Kidney (tissue), 14 donors: ENCODE results near the gene GADD45A. TPM values are rescaled to one million over a fixed set of nuclear protein-coding genes. Genes with fewer than 3 reads are reported as not detected.

ENCODE experiments used
- DNase-seq, 5 donors: peaks; one replicate each; pipeline ENCODE4 v3.0.0-alpha.2; 2013 to 2020
- FAIRE-seq: peaks from 2 replicates; lab custom pipeline; 2012; peaks lifted over from hg19 to GRCh38; lab: Jason Lieb, UNC
- H3K27ac ChIP-seq, 2 donors: one replicate each; pipeline ENCODE4 v1.7.0; 2013; ENCODE audit warnings: low read depth in 2 of 2, low read length in 2 of 2, inconsistent platforms in 1 of 2
- H3K27me3 ChIP-seq: one replicate; pipeline ENCODE4 v1.7.1; 2013; ENCODE audit warnings: low read length, inconsistent platforms; ENCODE audit not compliant: control insufficient read depth, insufficient read depth
- H3K36me3 ChIP-seq, 3 donors: one replicate each; pipeline versions ENCODE4 v1.7.0 to v1.7.1; 2013; ENCODE audit warnings: low read length in 3 of 3, control low read depth in 1 of 3, inconsistent platforms in 1 of 3; ENCODE audit not compliant: insufficient read depth in 3 of 3, control insufficient read depth in 2 of 3
- H3K4me1 ChIP-seq, 3 donors: one replicate each; pipeline versions ENCODE4 v1.7.0 to v1.7.1; 2013; ENCODE audit warnings: low read length in 3 of 3, inconsistent platforms in 1 of 3, low read depth in 1 of 3; ENCODE audit not compliant: control insufficient read depth in 2 of 3, insufficient read depth in 2 of 3
- H3K4me3 ChIP-seq, 3 donors: one replicate each; pipeline versions ENCODE4 v1.7.0 to v1.8.1; 2013; ENCODE audit warnings: low read length in 3 of 3, control low read depth in 1 of 3, inconsistent platforms in 1 of 3
- H3K9ac ChIP-seq, 3 donors: one replicate each; pipeline versions ENCODE4 v1.7.0 to v1.7.1; 2013; ENCODE audit warnings: low read length in 3 of 3, control low read depth in 1 of 3, inconsistent platforms in 1 of 3
- H3K9me3 ChIP-seq, 3 donors: one replicate each; pipeline versions ENCODE4 v1.7.0 to v1.7.1; 2013; ENCODE audit warnings: low read length in 3 of 3, control low read depth in 1 of 3, inconsistent platforms in 1 of 3; ENCODE audit not compliant: control insufficient read depth in 2 of 3, insufficient read depth in 1 of 3
- intact Hi-C: fragments of 100-400 bp; cut with DNase I; formaldehyde crosslinking; loops from one replicate; pipeline ENCODE4 v1.11.1; 2022
- polyA plus RNA-seq: library from polyadenylated mRNA; stranded (reverse); fragments of 350-450 nt; fragmentation: Illumina TruSeq; extraction: RNeasy Lipid Tissue Mini Kit (QIAGEN cat#74804); gene quantifications from one replicate; pipeline ENCODE4 v1.2.3, GENCODE V29; 2014; ENCODE audit warnings: low read depth, low replicate concordance; ENCODE audit not compliant: insufficient read depth
- total RNA-seq: library from RNA; stranded (reverse); fragmentation: NEBNext Ultra II Directional; extraction: Animal tissue kit (Norgen Biotek cat#: 25700); gene quantifications from one replicate; pipeline ENCODE4 v1.2.1, GENCODE V29; 2021
- TF ChIP-seq, protein P1 (sequence below): IDR thresholded peaks from 3 replicates; pipeline ENCODE4 v1.5.1; 2012; ENCODE audit warnings: mild to moderate bottlenecking, moderate library complexity, borderline replicate concordance; ENCODE audit not compliant: insufficient read depth; ENCODE audit errors: extremely low read depth
- donor health status: control.
- donor health status: control.
- donor health status: control.
- donor health status: control.
- donor health status: control.
- donor health status: DM: yes; HTN: yes; CAD: no.
- donor health status: Normal renal cell carcinoma (clear cell type).

The GADD45A gene
- total and polyA plus RNA-seq, 2 donors from 2014 or later = 85.6 to 218 TPM

DNA sequence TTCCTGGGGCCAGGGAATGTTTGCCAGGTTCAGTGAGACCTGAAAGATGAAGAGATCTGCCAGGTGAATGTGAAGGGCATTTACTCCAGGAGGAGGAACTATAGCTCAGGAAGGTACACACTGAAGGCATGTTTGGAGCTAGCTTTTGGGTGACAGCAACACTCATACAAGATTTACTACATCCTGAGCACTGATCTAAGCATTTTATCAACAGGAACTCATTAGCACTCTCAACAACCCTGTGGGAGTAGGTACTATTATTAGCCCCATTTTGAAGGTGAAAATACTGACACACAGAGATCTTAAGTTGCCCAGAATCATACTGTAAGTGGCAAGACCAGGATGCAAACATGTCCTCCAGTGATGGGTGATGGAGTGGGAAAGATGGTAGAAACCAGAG, 6.7 kb downstream of the GADD45A start:
- Histone ChIP-seq H3K27me3 (no peaks in the 10 kb centered on the region), H3K9ac (no peak overlapping the region), H3K27ac (no peak overlapping the region), H3K4me3 (no peak overlapping the region), H3K4me1 (peaks cover 0 to 3% (median 0%) of the 10 kb centered on the region in 3 donors), H3K9me3 (no peaks in the 10 kb centered on the region), H3K36me3 (peaks cover 2 to 27% (median 10%) of the 10 kb centered on the region in 3 donors)
- TF ChIP-seq, protein P1, sequence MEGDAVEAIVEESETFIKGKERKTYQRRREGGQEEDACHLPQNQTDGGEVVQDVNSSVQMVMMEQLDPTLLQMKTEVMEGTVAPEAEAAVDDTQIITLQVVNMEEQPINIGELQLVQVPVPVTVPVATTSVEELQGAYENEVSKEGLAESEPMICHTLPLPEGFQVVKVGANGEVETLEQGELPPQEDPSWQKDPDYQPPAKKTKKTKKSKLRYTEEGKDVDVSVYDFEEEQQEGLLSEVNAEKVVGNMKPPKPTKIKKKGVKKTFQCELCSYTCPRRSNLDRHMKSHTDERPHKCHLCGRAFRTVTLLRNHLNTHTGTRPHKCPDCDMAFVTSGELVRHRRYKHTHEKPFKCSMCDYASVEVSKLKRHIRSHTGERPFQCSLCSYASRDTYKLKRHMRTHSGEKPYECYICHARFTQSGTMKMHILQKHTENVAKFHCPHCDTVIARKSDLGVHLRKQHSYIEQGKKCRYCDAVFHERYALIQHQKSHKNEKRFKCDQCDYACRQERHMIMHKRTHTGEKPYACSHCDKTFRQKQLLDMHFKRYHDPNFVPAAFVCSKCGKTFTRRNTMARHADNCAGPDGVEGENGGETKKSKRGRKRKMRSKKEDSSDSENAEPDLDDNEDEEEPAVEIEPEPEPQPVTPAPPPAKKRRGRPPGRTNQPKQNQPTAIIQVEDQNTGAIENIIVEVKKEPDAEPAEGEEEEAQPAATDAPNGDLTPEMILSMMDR = no peak
- DNase-seq (no peak), FAIRE-seq (no peak)
- intact Hi-C loops = no loop called here

DNA sequence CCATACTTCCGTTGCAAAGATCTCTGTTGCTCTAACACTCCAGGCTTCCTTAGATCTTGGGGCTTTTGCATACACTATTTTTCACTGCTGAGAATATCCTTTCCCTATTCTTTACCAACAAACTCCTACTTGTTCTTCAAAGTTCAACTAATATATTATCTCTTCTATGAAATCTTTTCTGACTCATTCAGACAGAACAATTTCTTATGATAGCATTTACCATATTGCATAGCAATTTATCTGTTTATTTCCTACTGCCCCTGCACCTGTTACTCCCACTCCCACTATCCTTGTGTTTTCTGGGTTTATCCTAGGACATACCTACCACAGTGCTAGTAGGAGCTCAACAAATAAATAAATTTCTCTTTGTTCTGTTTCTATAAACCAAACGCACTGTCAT, 11.0 kb downstream of the GADD45A start:
- H3K9ac ChIP-seq = no peak overlapping the region
- H3K4me3 ChIP-seq = no peak overlapping the region
- no peaks in the 10 kb centered on the region for H3K9me3 ChIP-seq
- no peaks in the 10 kb centered on the region for H3K36me3 ChIP-seq
- TF ChIP-seq, protein P1 = no peak
- FAIRE-seq = no peak
- intact Hi-C loops = no loop called here
- H3K27ac ChIP-seq = no peak overlapping the region
- no peak for DNase-seq
- no peaks in the 10 kb centered on the region for H3K4me1 ChIP-seq
- no peaks in the 10 kb centered on the region for H3K27me3 ChIP-seq

DNA sequence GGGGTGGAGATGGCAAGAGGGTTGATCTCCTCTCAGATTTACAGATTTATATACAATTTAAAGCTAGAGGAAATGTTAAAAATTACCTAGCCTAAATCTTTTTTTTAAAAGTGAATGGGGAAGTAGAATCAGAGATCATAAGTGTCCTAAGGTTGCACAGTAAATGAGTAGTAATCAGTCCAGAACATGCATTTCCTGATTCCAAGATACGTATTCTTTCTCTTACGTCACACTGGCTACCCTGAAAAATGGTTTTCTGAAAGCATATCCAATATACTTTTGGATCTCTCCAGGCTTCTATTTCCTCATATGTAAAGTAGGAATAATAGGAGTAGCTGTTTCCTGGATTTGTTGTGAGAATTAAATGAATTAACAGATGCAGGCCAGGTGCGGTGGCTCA, 11.7 kb downstream of the GADD45A start:
- Histone ChIP-seq H3K27ac (no peak overlapping the region), H3K4me1 (no peaks in the 10 kb centered on the region), H3K9ac (no peak overlapping the region), H3K9me3 (no peaks in the 10 kb centered on the region), H3K27me3 (no peaks in the 10 kb centered on the region), H3K4me3 (no peak overlapping the region), H3K36me3 (no peaks in the 10 kb centered on the region)
- FAIRE-seq (no peak), DNase-seq (no peak)
- intact Hi-C loops = no loop called here
- TF ChIP-seq, protein P1 = no peak

DNA sequence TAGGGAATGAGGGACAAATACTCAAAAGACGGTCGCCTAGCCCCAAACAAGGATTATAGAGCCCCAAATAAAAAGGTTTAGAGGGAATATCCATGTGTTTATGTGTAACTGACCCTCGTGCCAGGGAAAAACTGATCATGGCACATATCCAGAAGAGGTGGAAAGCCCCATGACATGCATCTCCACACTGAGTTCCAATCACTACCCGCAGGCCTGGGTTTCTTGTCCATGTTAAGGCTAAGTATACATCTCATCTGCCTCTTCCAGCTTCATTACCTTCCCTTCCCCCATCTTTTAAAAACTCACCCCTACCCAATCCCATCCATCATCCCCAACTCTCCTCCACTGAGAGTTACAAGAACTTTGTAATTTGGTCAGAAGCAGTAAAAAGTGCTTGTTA, 15.2 kb downstream of the GADD45A start:
- intact Hi-C loops = no loop called here
- FAIRE-seq (no peak), DNase-seq (no peak)
- Histone ChIP-seq H3K27me3 (no peaks in the 10 kb centered on the region), H3K4me1 (no peaks in the 10 kb centered on the region), H3K9me3 (no peaks in the 10 kb centered on the region), H3K4me3 (no peak overlapping the region), H3K27ac (no peak overlapping the region), H3K9ac (no peak overlapping the region), H3K36me3 (peaks cover 0 to 18% (median 2%) of the 10 kb centered on the region in 3 donors)
- TF ChIP-seq, protein P1 = no peak
